G401 (cell line): ENCODE data around the gene GALNT18. TPM values are rescaled to one million over a fixed set of nuclear protein-coding genes. Genes with fewer than 3 reads are reported as not detected.

Experiments used
- DNase-seq: peaks from one replicate; pipeline ENCODE4 v3.0.0-alpha.2; 2015; ENCODE audit warnings: low spot score
- in situ Hi-C: cut with HindIII; loops from 2 replicates; pipeline ENCODE4 v1.10.0; 2016; ENCODE audit warnings: low sequenced_read_pairs, mixed read lengths
- total RNA-seq: library from RNA; depleted of rRNA; stranded (reverse); fragments of >200 nt; shearing (Covaris generic); gene quantifications from 2 replicates; pipeline ENCODE4 v1.2.3, GENCODE V29; 2014

Gene GALNT18
- total RNA-seq, 1 experiment from 2014 or later, result not detected

DNA sequence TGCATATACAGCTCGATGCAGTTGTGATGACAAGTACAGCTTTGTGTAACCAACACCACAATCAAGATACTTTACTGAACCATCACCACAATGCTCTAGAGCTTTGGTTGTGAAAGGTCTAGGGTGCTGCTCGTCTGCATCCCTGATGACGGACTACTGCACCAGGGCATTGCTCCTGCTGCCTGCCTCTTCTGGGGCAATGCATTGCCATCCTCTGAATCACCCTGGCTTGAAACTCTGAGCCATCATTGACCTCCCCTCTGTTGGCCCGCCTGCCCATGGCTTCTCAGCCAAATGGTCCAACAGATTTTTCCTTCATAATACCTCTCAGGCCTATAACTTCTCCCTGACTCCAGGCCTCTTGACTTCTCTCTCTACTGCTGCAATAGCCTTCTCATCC lies 191.4 kb downstream of the GALNT18 start:
- in situ Hi-C loops, result no loop called here
- no peak for DNase-seq

DNA sequence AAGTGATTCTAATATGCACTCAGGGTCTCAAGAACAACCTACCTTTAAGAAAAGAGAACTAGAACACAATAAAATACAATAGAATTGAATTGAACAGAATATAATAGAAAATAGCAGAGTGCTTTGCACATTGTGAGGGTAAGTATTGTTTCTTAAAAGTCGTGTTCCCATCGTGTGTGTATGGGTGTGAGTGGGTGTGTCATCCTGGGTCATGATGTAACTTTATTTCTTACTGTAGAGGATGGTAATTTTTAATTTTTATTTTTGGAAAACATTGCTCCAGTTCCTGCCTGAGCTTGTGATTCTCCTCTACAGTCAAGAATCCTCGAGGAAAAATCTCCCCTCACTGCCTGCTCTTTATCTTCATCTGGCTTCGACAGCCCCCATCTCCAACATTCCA lies 193.1 kb downstream of the GALNT18 start:
- in situ Hi-C loops, result no loop called here
- DNase-seq, result no peak

DNA sequence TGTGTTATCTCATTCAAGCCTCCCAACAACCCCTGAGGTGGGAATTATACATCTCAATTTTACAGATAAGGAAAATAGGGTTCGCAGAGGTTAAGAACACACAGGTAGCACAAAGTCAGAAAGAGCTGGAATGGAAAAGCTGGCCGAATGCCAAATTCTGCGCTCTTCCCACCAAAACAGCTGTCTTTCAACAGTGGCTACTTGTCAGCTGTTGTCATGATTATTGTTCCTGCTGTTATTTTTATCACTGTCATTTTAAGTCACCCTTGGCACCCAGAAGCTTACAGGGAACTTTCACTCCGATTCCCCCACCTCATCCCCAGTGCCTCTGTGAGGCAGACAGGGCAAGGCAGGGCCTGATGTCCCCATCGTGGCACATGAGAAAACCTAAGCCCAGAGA lies 194.3 kb downstream of the GALNT18 start:
- in situ Hi-C loops, result no loop called here
- DNase-seq, result no peak

DNA sequence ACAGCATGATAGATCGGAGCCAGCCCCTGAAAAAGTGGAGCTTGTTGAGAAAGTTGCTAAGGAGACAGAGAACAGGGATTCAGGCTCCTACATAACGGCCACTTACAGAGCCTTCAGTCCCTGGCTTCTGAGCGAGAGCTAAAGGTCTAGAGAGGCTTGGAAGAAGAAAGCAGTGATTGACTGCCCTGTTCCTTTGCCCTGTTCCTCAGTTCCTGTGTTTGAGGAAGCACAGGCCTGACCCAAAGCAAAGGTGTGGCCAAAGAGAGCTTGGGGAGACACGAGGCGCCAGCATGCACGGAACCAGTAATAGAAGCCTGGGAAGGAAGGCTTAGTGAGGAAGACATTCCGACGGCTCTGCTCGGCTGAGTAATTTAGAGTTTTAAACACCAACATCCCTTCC lies 194.7 kb downstream of the GALNT18 start:
- in situ Hi-C loops, result no loop called here
- DNase-seq, result no peak

DNA sequence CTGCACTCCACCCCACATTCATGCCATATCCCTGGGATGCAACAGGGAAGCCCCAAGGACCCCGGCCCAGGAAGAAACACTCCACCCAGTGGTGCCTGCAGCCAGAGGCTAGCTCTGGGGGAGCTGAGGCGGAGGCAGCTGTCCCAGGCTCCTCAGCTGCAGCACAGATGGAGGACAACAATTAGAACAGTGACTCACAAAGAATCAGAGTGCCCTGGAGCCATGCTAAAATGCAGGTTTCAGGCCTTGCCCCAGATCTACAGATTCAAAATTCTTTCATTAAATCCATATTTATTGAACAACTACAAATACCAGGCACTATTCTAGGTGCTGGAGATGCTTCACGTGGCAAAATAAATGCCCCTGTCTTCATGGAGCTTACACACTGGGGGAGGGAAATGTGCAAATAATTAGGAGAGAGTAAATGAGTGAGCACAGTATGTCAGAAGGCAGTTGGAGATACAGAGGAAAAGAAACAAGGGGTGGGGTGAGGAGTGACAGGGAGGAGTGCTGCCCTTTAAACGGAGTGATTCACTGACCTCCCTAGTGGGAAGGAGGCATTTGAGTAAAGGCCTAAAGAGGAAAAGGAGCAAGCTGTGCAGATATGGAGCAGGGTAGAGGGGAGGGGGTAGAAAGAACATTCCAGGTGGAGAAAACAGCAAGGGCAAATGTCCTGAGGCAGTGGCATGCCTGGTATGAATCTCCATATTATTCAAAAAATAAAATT lies 195.4 kb downstream of the GALNT18 start:
- in situ Hi-C loops, result no loop called here
- no peak for DNase-seq

DNA sequence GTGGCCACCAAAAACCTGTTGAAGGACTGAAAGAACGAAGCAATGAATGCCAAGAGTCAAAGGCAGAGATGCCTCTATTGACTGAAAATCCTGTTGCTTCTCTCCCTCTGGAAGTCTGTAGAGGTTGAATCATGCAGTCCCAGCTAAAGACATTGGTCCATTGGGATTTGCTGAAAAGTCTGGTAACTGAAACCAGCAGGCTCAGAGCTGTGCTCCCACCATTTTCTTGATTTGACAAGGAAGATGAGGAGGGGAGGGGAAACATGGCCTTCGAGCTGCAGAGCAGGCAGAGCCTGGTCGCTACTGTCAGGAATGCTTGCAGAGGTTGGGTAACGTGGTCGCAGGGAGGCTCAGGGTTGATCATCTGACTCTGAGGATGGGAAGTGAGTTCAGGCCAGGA lies 196.0 kb downstream of the GALNT18 start:
- DNase-seq, result no peak
- in situ Hi-C loops, result no loop called here

DNA sequence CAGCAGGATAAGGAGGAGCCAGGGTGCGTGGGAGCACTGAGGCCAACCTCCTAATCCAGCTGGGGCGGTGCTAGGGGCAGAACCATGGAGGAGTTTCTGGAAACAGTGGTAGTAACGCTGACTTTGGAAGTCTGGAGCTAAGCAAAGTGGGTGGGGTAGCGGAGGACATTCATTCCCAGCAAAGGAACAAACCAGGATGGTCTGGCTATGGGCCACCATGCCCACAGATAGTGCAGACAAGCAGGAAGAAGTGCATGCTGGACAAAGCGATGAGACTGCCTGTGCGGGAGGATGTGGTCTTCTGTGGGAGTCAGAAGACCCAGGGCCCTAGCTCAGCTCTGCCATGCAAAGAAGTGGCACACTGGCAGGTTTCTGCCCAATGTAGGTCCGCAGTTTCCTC lies 197.1 kb downstream of the GALNT18 start:
- no peak for DNase-seq
- in situ Hi-C loops, result no loop called here

DNA sequence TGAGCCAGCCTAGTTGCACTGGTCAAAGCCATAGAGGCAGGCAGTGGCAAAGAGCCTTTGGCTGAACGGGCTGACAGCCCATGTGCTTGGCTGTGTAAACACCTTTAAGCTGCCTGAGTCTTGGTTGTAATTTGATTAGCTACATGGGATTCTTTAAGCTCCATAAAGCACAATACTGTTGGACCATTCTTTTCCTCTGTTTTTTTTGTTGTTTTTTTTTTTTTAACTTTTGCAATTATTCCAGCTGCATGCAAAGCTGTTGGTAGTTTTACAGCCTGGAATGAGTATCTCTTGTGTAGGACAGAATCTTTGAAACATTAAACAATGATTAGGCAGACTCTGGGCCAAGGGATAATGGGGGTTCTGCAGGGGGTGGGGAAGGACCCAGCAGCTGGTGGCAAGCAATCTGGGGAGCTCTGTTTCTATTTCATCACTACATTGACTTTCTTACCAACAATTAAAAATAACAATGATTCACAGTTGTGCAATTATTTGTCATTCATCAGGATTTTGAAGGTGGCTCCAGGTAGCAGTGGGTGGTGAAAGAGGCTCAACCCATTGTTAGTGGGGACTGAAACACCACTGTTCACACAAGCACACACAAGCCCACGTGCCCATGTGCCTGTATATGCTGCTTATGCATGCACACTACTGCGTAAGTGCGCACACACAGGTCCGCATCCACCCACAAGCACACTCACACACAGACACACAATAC lies 199.2 kb downstream of the GALNT18 start:
- in situ Hi-C loops, result no loop called here
- peak; percentile 64 for DNase-seq

DNA sequence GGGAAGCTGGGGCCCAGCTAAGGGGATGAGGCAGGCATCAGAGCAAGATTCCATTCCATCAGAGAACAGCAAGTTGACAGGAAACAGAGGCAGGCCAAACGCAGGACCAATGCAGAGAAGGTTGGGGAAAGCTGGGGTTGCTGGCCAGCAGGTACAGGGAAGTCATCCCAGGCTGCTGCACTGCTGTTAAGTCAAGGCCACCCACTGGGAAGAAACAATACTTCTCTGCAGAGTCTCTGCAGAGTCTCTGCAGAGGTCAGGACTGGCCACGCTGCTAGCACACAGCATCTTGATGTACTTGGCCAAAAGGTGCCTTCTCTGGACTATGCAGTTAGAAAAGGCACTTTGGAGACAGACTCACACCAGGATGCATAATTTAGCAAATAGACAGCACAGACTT lies 200.3 kb downstream of the GALNT18 start:
- in situ Hi-C loops, result no loop called here
- DNase-seq, result no peak

DNA sequence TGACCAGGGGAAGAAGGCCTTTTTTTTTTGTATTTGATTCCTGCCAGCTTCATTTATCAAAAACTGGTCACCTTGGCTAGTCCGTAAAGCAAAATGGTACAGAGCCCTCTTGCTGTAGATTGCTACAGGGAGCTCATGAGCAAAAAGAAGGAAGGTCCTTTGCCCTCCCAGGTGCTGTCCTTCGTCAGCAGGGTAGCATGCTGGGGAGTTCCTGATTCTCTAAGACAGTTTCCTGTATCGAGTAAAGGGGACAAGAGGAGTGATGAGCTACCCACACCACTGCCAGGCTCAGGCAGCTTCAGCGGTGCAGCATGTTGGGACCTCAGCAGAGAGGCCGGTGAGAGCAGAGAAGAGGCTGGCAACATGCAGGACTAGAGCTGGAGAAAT lies 200.9 kb downstream of the GALNT18 start:
- in situ Hi-C loops, result no loop called here
- no peak for DNase-seq

DNA sequence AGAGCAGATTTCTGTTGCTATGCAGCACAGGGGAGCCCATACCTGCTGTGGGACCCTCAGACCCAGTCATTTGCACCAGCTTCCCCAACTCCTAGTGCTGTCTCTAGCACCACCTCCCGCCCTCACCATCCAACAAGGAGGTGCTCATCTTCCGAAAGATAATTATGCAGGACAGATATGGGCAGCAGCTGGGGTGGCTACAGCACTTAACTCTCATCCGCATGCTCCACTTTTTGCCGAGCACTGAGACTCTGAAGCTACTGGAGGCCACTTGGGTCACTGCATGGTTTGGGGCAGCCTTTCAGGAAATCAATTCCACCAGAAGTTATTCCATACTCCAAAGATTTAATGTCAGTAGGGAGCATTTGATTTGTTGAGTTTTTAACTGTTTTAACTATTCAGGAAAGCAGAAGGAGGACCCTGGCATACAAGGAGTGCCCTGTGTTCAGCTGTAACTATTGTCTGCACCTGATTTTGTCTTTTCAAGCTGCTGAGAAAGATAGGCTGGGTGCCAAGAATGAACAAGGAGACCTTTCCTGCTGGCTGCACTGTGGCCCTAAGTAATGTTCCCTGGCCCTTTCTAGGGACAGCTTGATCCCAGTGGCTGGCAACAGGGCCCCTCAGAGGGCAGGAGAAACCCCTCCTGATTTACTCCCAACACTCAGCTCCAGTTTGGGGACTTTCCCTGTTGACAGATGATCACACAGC lies 201.5 kb downstream of the GALNT18 start:
- no peak for DNase-seq
- in situ Hi-C loops, result no loop called here

DNA sequence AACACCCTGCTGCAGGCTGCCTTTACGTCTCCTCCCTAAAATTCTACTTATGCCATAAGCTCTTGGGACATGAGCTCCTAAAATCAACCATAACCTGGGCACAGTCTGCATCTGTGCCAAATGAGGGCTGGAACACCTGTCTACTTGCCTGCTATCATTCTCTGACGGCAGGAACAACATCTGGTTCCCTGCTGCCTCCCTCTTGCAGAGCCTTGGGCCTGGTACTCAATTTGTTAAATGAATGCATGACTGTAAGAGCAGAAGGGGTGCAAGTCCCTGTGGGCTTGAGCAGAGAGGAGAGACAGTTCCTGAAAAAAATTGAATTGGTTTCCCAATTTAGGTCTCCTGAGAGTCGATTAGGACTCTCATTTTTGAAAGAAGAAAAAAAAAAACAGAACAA lies 202.1 kb downstream of the GALNT18 start:
- DNase-seq, result no peak
- in situ Hi-C loops, result no loop called here

DNA sequence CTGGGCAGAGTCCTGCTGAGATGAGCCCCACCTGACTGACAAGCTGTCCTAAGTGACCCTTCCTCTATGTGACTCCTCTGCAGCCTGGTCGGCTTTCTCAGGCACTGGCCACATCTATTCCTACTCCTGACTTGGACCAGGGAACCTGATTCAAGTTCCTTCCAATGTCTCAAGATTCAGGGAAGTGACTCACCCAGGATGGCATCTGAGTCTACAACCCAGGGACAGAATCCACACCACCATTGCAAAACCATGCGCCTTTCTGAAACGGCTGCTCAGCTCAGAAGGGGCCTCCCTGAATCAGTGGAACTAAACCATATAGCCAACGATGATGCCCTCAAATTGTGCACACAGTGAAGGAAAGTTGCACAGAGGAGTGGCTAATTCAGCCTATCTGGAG lies 204.9 kb downstream of the GALNT18 start:
- in situ Hi-C loops, result no loop called here
- no peak for DNase-seq

DNA sequence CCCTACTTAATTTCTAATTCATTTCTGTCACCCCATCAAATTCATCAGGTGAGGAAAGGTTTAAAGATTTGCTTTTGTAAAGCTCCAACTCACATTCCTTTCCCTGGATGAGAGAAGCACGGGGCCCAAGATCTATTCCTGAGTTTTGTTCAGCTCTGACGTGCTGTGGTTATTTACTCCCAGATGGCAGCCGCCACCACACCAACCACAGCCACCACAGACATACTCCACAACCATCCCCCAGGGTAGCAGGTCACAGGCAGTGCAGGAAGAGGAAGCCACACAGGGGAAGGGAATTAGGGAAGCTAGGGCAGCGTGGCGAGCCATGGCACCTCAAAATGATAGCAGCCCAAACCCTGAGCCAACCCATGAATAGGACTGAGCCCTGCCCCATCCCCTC lies 205.3 kb downstream of the GALNT18 start:
- in situ Hi-C loops, result no loop called here
- DNase-seq, result no peak

DNA sequence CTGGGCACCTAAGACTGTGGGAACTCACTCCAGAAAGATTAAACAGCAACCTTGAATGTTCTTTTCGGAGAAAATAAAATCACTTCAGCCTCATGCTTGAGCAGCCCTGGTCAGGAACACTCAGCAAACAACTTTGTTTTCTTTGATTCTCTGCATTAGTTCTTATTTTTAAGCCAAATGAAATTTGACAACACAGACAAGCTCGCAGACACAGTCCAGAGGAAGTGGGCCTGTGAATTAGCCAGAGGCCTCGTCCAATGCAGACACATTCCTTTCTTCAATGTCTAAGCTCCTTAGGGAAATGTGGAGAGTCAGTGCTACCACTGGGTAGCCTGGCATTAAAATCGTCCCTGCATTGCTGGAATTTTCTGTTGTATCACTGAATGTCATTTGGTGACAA lies 205.9 kb downstream of the GALNT18 start:
- in situ Hi-C loops, result no loop called here

DNA sequence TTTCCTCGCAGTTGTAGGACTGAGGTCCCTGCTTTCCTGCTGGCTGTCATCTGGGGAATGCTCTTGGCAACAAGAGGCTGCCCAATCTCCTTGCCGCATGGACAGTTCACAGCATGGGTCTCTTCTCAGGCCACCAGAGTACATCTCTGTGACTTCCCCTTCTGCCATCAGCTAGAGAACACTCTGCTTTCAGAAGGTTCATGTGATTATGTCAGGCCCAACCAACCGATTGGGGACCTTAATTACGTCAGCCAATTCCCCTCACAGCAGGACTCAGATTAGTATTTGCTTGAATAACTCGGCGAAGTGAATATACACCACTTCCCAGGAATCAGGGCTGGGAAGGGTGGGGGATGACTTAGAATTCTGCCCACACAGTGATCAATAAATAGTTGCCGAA lies 206.8 kb downstream of the GALNT18 start:
- peak; percentile 68 for DNase-seq
- in situ Hi-C loops, result no loop called here

More for the DNA sequence above, 205.9 kb downstream of the GALNT18 start:
- no peak for DNase-seq

DNA sequence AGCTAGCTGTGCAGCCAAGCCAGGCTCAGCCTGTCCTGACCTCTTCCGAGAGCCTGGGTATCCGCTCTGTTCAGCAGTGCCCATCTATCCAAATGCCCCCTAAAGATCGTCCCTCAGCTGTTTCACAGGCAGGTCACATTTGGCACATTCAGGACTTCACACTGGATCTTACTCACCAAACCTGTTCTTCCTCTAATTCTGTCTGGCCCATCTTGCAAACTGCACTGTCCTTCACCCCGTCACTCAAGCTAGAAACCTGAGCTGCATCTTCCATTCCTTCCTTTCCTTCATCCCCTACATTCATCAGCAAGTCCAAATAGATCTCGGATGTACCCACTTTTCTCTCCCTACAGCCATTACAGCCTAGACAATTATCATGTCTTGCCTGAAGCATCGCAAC lies 208.0 kb downstream of the GALNT18 start:
- DNase-seq, result no peak
- in situ Hi-C loops, result no loop called here

DNA sequence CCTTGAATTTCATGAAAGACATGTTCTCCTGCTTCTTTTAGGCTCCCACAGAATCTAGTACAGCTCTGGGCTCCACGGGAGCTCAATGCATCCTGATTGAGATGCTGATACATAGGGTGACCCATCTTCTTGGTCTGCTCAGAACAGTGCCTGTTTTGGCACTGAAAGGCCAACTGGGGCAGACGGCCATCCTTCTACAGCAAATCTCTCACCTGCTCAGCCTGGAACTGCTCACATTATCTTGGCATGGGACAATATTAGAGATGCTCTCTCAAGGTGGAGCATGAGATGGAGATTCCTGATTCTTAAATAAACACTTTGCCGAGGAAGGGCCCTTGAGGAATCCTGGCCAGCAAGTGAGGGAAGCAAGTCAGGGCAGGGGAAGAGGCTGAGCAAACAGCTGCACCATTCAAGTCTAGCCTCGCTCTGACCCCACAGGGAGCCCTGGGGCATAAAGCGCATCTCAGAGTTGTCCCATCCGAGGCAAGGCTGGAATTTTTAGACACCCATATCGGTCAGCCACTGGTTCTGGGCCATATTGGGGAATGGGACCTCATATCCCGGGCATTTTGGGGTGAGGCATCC lies 210.3 kb downstream of the GALNT18 start:
- in situ Hi-C loops, result no loop called here
- peak; percentile 73 for DNase-seq

DNA sequence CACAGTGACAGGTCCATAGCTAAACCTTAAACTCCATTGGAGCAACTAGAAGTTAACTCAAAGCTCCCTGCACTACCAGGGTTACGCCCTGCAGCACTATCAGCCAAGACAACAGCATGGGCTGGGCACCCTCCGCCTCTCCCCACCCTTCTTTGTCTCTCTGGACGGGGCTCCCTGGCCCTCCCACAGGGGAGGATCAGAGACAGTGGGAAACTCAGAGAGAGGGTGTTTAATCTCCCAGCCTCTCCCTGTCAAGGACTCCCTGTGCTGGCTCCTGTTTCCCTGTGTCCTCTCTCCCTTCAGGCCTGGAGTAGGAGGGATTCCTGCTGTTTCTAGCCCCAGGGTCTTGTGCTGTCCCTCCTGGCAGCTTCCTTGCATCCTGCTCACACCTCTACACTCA lies 211.9 kb downstream of the GALNT18 start:
- in situ Hi-C loops, result no loop called here
- DNase-seq, result peak; percentile 50

DNA sequence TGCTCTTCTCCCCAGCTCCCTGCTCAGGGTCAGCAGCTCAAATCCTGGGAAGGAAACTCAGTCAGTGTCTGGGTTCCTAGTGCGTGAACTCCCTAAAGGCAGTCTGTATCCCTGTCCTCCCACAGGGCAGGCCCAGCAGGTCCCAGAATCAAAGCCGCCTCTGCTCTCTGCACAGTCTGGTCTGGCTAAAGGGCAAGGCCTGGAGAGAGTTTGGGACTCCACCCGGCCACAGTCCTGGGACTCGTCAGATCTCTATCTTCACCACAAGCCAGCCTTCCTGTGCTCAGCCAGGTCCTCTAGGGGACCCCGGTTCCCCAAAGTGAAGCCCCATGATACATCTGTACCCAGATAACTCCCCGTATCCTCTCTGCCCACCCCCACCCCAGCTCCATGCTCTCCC lies 212.6 kb downstream of the GALNT18 start:
- no peak for DNase-seq
- in situ Hi-C loops, result no loop called here
